Endodermal cell (in vitro differentiated cells): Measurements from ENCODE around the gene CDH4. TPM values are rescaled to one million over a fixed set of nuclear protein-coding genes. Genes with fewer than 3 reads are reported as not detected.

ENCODE experiments used
- DNase-seq: peaks from one replicate; pipeline ENCODE4 v3.0.0-alpha.2; 2017
- H3K27ac ChIP-seq: 2 replicates; pipeline ENCODE4 v1.5.1; 2013; ENCODE audit warnings: mild to moderate bottlenecking, low read depth, low read length, moderate library complexity
- H3K27me3 ChIP-seq: 2 replicates; pipeline ENCODE4 v1.6.1; 2013; ENCODE audit warnings: mild to moderate bottlenecking, low read length, moderate library complexity; ENCODE audit not compliant: insufficient read depth, control insufficient read depth, poor library complexity, severe bottlenecking
- H3K36me3 ChIP-seq: 2 replicates; pipeline ENCODE4 v1.7.0; 2013; ENCODE audit warnings: mild to moderate bottlenecking, low read length, moderate library complexity; ENCODE audit not compliant: control insufficient read depth, insufficient read depth
- H3K4me1 ChIP-seq: one replicate; pipeline ENCODE4 v1.7.0; 2013; ENCODE audit warnings: low read length; ENCODE audit not compliant: control insufficient read depth, insufficient read depth
- H3K4me3 ChIP-seq: 2 replicates; pipeline ENCODE4 v1.5.1; 2013; ENCODE audit warnings: mild to moderate bottlenecking, low read length, moderate library complexity
- H3K9ac ChIP-seq: 2 replicates; pipeline ENCODE4 v1.6.1; 2013; ENCODE audit warnings: mild to moderate bottlenecking, low read length, moderate library complexity; ENCODE audit not compliant: poor library complexity, severe bottlenecking; ENCODE audit errors: extremely low read depth
- H3K9me3 ChIP-seq: 2 replicates; pipeline ENCODE4 v1.6.1; 2013; ENCODE audit warnings: mild to moderate bottlenecking, low read length, moderate library complexity; ENCODE audit not compliant: control insufficient read depth
- H3K27ac Mint-ChIP-seq: 2 replicates; pipeline ENCODE4 v1.8.0; 2020; ENCODE audit warnings: mixed read lengths
- H3K27me3 Mint-ChIP-seq: 2 replicates; pipeline ENCODE4 v1.8.0; 2021; ENCODE audit warnings: mild to moderate bottlenecking, mixed read lengths; ENCODE audit not compliant: insufficient read depth
- H3K36me3 Mint-ChIP-seq: 2 replicates; pipeline ENCODE4 v1.8.0; 2020; ENCODE audit warnings: low read depth, mixed read lengths
- H3K4me1 Mint-ChIP-seq: 2 replicates; pipeline ENCODE4 v1.8.0; 2020; ENCODE audit warnings: mixed read lengths
- H3K4me3 Mint-ChIP-seq: 2 replicates; pipeline ENCODE4 v1.8.0; 2020; ENCODE audit warnings: mild to moderate bottlenecking, moderate library complexity, mixed read lengths
- H3K9me3 Mint-ChIP-seq: 2 replicates; pipeline ENCODE4 v1.8.0; 2020; ENCODE audit warnings: mild to moderate bottlenecking, mixed read lengths
- WGBS, 2 experiments: methylation state at CpG; one replicate each; pipeline versions ENCODE4 v1.1.5 to v1.1.7; 2013; ENCODE audit warnings: missing lambda C conversion rate in 2 of 2, mixed read lengths in 1 of 2; ENCODE audit not compliant: insufficient coverage in 1 of 2, insufficient read length in 1 of 2; 5-methylcytosine and 5-hydroxymethylcytosine counted together
- total RNA-seq, 2 donors: library from RNA; stranded (reverse); fragmentation: NEBNext Ultra II Directional in 1 of 2; extraction: Animal tissue kit (Norgen Biotek cat#: 25700) in 1 of 2; gene quantifications; 2 replicates in 1 of 2; 3 replicates in 1 of 2; pipeline ENCODE4 v1.2.1, GENCODE V29; 2021
- TF ChIP-seq, protein P1 (sequence below): fragments of 200-600 bp; sonication (generic); conservative IDR thresholded peaks from 2 replicates; pipeline ENCODE4 v1.5.0; 2021; ENCODE audit warnings: antibody characterized with exemption, mild to moderate bottlenecking

The CDH4 gene
- total RNA-seq, 2 donors from 2014 or later: 1.8 to 5.8 TPM

DNA sequence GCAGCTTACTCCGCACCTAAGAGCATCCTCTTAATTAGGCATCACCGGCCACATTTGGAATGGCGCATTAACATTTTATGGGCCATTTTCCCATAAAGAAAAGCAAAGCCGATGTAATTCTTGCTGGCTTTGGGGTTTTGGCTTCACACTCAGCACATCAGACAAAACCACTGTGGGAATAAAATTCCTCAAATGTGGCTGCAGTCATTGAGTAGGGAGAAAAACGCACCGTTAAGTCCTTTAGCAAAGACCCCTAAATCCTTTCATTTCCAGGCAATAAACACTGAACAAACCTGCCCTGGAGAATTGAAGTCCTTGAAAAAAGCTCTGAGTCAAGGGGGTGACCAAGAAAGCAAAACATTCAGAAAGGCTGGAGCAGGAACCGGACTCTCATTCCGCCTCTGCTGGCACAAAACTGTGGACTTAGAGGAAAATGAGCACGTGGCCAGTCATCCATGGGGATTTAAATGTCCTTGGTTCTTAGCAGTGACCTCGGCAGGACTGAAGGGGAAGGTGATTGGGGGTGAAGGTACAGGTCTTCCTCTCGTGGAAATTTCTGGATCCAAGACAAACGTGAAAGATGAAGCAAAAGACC is 102.9 kb downstream of the CDH4 start:
- TF ChIP-seq, protein P1, sequence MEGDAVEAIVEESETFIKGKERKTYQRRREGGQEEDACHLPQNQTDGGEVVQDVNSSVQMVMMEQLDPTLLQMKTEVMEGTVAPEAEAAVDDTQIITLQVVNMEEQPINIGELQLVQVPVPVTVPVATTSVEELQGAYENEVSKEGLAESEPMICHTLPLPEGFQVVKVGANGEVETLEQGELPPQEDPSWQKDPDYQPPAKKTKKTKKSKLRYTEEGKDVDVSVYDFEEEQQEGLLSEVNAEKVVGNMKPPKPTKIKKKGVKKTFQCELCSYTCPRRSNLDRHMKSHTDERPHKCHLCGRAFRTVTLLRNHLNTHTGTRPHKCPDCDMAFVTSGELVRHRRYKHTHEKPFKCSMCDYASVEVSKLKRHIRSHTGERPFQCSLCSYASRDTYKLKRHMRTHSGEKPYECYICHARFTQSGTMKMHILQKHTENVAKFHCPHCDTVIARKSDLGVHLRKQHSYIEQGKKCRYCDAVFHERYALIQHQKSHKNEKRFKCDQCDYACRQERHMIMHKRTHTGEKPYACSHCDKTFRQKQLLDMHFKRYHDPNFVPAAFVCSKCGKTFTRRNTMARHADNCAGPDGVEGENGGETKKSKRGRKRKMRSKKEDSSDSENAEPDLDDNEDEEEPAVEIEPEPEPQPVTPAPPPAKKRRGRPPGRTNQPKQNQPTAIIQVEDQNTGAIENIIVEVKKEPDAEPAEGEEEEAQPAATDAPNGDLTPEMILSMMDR: no peak
- no peak overlapping the region for H3K9ac ChIP-seq
- 93 to 97% methylated on average over 7 to 12 of the region's 12 CpGs for WGBS, 2 experiments
- peaks cover 49% of the 10 kb centered on the region for H3K27me3 Mint-ChIP-seq
- H3K4me3 ChIP-seq: no peak overlapping the region
- no peak for DNase-seq
- H3K4me1 ChIP-seq: no peaks in the 10 kb centered on the region
- no peaks in the 10 kb centered on the region for H3K9me3 ChIP-seq
- no peaks in the 10 kb centered on the region for H3K36me3 ChIP-seq
- no peaks in the 10 kb centered on the region for H3K9me3 Mint-ChIP-seq
- H3K27me3 ChIP-seq: no peaks in the 10 kb centered on the region
- H3K27ac ChIP-seq: no peak overlapping the region
- no peak overlapping the region for H3K4me3 Mint-ChIP-seq
- H3K27ac Mint-ChIP-seq: no peak overlapping the region
- no peaks in the 10 kb centered on the region for H3K36me3 Mint-ChIP-seq
- peaks cover 25% of the 10 kb centered on the region for H3K4me1 Mint-ChIP-seq

- no peak for DNase-seq
- Mint-ChIP-seq H3K9me3 (no peaks in the 10 kb centered on the region), H3K27ac (no peak overlapping the region), H3K27me3 (peaks cover 55% of the 10 kb centered on the region), H3K4me3 (no peak overlapping the region), H3K36me3 (no peaks in the 10 kb centered on the region), H3K4me1 (peaks cover 23% of the 10 kb centered on the region)
- Histone ChIP-seq H3K9me3 (no peaks in the 10 kb centered on the region), H3K4me1 (no peaks in the 10 kb centered on the region), H3K4me3 (no peak overlapping the region), H3K27me3 (no peaks in the 10 kb centered on the region), H3K36me3 (no peaks in the 10 kb centered on the region), H3K27ac (no peak overlapping the region), H3K9ac (no peak overlapping the region)
- TF ChIP-seq, protein P1: no peak
- WGBS, 2 experiments: 92 to 100% methylated on average over 5 of the region's 5 CpGs
These were observed 103.5 kb downstream of the CDH4 start for GRCh38 chr20:61355585-61355984.

DNA sequence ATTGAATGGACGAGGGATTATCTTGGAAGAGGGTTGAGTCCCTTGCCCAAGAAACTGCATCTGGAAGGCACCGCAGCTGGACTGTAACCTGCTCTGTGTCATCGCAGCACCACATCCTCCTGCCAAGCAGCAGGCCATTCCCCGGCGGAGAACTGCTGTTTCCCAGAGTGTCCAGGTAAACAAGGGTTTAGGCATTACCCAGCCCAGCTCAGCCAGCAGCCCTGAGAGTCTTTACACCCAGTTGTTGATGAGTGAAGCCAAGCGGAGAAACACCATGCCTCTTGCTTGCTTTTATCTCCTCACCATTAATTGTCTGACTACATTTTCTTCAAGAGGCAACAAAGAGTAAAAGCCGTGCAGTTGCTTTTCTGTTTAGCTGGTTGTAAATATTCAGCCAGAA is 104.1 kb downstream of the CDH4 start:
- Mint-ChIP-seq H3K27ac (no peak overlapping the region), H3K9me3 (no peaks in the 10 kb centered on the region), H3K4me1 (peaks cover 23% of the 10 kb centered on the region), H3K36me3 (no peaks in the 10 kb centered on the region), H3K27me3 (peaks cover 61% of the 10 kb centered on the region), H3K4me3 (no peak overlapping the region)
- Histone ChIP-seq H3K4me3 (no peak overlapping the region), H3K9ac (no peak overlapping the region), H3K27ac (no peak overlapping the region), H3K4me1 (no peaks in the 10 kb centered on the region), H3K9me3 (no peaks in the 10 kb centered on the region), H3K27me3 (no peaks in the 10 kb centered on the region), H3K36me3 (no peaks in the 10 kb centered on the region)
- no peak for DNase-seq
- 89 to 92% methylated on average over 4 to 7 of the region's 7 CpGs for WGBS, 2 experiments
- TF ChIP-seq, protein P1: no peak
